Renal cortex interstitium (tissue), 11 donors: Measurements from ENCODE around the gene DAPK2. TPM values are rescaled to one million over a fixed set of nuclear protein-coding genes. Genes with fewer than 3 reads are reported as not detected.
"Not testable (repeated sequence)": the region's sequence is repeated elsewhere in the genome, so short reads cannot be mapped to it uniquely, and the experiment has no call there.

Source experiments
- DNase-seq, 11 donors: peaks; one replicate each; pipeline ENCODE4 v3.0.0-alpha.2; 2013; ENCODE audit warnings: low read depth in 9 of 11, low spot score in 4 of 11; ENCODE audit errors: extremely low read depth in 1 of 11
- polyA plus RNA-seq, 3 donors: library from polyadenylated mRNA; unstranded; fragments of 120-200 nt; gene quantifications; one replicate each; pipeline ENCODE4 v1.2.1, GENCODE V29; 2013; ENCODE audit not compliant: insufficient read length in 3 of 3

The DAPK2 gene
- polyA plus RNA-seq, 3 donors, result 5.8 to 6.4 (median 5.8) TPM

DNA sequence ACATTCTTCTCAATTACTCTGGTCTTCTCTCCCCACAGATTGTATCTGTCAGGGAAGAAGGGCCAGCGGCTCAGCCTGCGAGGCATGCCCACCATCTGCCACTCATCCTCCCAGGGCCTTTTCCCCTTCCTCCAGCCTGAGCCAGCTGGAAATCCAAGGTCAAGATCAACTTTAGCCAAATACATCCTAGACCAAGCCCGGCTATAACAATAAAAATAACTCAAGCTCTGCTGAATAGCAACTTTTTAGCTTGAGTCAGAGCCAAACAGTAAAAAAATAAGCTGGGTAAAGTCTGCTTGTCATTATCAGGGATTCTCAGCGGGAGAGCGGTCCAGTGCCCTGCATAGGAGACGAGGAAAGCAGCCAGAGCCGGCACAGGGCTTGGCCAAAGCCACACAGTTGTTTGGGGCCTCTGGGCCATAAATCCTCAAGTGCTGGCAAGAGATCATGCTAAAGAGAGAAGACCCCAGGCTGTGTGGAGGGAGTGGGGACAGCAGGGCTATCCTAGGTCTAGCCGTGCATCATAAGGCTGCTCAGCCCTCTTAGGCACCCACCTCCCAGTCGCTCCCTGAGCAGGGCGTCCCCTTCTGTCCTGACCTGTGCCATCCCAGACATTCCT, 136.4 kb downstream of the DAPK2 start:
- DNase-seq, result peak in 1 of 11 donors; percentile 46

DNA sequence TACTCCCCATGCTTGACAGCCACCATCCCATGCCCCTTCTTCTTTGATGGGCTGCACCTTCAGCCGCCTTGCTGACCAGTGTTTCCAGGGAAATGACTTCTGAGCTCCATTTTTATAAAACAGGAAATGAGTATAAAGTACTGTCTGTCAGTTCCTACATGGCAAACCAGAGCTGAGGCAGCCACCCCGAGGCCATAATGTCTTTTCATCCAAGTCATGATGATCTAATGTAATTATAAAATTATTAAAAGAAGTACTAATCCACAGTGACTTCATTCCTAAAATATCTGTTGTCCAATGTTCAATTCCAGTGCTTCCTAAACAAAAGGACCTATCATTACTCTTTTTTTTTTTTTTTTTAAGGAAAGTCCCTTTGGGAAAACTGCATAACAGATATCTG, 137.3 kb downstream of the DAPK2 start:
- no peak for DNase-seq

DNA sequence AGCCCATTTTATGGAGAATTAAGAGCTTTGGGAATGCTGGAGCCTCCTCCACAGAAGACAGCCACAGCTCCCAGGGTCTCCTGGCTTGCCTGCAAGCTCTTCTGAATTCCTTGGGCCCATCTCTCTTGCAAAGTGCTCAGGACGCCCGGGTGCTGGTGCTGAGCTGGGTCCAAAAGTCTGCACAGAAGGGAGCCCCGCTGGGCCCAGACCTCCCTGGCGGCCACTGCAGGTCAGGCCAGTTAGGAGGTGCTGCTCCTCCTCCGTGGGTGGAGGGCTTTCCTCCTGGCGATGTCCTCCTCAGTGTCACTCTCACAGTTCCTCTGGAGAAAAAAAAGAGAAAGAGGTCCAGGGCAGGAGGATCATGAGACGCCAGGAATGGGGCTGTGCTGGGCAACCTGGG, 138.0 kb downstream of the DAPK2 start:
- DNase-seq, result no peak

DNA sequence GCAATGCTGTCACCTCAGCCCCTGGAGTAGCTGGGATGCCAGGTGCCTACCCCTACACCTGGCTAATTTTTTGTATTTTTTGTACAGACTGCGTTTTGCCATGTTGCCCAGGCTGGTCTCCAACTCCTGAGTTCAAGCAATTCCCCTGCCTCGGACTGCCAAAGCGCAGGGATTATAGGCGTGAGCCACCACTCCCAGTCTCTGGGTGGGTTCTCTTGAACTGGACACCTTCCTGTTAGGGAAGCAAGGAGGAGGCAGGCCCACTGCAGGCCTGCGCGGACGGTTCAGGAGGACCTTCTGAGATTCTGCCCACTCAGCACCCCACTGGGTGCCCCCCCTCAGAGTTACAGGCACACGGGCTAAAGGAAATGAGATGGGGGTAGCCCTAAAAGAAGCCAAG, 138.8 kb downstream of the DAPK2 start:
- no peak for DNase-seq

DNA sequence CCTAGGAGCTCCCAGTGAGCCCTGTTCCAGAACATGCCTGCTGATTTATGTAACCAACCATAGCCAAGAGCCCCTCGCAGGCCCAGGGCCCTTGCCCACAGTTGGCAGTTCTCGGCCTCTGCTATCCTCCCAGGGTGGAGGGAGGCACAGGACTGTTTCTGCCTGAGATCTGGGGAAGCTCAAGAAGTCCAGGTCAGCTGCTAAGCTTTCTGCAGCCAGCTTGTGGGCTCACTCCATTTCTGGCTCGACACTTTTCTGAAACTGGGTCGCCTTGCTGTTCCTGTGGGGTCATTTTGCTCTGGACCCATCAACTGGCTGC, 140.1 kb downstream of the DAPK2 start:
- DNase-seq, result no peak

DNA sequence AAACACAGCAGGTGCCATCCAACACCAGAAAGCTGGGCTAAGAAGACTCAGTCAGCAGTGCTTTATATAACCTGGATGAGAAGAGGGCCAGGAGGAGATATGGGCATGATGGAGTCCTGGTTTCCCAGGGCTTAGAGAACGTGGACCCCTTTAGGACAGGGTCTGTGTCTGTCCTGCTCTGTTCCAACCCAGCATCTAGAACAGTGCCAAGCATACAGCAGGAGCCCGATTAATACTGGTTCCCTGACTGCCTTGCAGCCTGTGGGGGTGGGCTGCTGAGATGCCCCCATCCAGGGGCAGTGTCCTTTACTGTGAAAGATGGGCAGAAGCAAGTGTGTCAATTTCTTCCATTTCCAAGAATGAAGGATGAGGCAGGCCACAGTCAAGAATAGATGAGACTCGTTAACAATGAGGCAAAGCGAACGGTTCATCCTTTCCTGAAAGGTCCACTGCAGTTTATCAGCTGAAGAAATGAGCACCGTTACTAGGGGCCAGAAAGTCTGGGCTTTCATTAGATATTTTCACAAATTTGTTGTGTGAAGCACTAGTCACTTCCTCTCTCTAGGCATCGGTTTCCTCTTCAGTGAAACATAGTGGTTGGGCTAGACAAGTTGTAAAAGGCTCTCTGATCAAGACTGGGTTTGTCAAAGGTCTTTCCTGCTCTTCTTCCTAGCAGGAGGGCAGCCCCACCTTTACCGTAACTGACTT, 140.6 kb downstream of the DAPK2 start:
- no peak for DNase-seq

DNA sequence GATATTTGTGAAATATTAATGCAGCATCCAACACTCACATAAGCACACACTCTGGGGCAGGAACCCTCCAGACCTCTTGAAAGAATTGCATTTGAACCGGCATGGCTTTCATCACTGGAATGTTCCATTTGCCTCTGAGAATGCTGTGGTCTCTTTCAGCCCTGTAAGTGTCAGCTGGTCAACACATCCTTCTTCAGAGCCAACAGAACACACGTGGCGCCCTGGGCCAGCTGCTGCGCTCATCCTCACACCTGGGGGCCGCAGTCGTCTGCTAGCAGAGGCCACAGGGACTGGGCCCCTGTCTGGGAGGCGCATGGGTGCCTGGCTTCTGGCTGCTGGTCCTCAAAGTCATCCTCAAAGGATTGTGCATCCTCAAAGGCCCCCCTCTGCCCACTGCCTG, 141.2 kb downstream of the DAPK2 start:
- DNase-seq, result no peak

DNA sequence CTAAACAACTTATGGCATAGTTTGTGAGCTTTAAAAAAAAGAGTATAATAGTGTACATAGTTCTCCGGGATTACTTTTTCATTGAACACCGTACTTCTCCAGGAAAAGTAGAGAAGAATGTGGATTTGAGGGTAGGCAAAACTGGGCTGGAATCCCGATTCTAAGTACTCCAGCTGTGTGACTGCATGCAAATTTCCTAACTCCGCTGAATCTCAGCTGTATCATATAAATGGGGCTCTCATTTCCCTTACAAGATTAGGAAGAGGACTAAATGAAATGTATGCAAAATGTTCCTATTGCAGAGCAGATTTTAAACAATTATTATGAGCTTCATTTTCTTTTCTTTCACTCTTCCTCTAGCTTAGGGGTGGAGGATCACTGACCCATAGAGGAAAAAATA, 142.2 kb downstream of the DAPK2 start:
- DNase-seq, result no peak

DNA sequence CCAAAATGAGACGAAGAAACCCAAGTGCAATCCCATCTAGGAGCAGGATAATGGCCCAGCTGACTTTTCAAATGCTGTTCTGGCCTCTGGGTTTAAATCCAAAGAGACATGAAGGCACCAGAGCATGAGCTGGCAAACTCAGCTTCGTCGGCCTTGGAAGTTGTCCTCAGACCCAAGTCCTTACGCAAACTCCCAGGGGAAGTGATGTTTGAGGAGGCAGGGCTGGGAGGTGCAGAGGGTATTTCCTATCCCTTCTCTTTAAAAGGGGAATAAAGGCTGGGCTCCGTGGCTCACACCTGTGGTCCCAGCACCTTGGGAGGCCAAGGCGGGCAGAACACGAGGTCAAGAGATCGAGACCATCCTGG, 143.6 kb downstream of the DAPK2 start:
- DNase-seq, result no peak

DNA sequence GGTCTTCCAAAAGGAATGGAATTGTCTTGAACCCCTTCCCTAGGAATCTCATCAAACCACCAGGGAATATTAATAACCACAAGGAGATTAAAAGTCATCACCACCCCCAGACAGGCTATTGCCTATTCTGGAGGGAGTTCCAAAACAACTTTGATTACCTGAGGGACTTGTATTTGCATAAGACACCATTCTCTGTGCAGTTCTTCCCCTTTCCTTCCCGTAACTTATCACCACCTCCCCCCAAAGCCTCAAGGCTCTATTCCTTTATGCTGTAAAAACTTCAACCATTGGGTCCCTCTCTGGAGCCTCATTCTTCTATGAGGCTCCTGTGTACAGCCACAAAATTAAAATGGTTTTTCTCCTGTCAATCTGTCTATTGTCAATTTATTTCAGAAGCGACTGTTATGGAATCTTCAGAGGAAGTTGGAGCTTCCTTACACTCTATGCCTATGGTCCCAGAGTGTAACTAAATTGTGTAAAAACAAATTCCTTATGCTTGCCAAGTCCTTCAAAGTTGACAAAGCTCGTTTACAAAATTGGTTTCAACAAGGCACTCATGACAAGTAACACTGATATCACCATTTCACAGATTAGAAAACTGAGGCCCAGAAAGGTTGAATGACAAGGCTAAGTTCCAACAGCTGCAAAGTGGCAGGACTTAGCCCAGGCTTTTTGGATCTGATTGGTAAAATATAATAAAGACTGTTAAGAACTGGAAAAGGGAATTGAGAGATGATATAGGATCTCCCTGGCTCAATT, 144.2 kb downstream of the DAPK2 start:
- no peak for DNase-seq

DNA sequence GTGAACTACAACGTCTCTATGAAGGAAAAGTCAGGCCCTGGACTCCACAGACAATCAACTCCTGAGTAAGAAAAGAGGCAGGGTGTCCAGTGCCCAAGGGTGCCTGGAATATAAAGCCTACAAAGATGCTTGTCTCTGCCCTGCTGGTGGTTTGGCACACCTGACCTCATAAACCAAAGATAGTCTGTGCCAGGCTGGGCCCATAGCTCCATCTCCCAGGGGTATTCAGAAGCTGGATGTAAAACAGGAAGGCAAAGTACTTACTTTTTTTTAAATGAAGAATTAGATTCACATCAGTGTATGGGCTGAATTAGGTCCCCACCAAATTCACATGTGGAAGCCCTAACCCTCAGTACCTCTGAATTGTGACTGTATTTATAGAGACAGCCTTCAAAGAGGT, 146.0 kb downstream of the DAPK2 start:
- DNase-seq, result no peak

DNA sequence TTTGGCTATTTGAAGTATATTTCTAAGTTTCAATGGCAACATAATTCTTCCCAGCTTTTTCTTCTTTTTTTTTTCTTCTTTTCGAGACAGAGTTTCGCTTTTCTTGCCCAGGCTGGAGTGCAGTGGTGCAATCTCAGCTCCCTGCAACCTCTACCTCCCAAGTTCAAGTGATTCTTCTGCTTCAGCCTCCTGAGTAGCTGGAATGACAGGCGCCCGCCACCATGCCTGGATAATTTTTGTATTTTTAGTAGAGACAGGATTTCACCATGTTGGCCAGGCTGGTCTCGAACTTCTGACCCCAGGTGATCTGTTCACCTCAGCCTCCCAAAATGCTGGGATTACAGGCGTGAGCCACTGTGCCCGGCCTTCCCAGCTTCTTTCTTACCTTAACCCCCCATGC, 146.7 kb downstream of the DAPK2 start:
- not testable (repeated sequence) for DNase-seq

DNA sequence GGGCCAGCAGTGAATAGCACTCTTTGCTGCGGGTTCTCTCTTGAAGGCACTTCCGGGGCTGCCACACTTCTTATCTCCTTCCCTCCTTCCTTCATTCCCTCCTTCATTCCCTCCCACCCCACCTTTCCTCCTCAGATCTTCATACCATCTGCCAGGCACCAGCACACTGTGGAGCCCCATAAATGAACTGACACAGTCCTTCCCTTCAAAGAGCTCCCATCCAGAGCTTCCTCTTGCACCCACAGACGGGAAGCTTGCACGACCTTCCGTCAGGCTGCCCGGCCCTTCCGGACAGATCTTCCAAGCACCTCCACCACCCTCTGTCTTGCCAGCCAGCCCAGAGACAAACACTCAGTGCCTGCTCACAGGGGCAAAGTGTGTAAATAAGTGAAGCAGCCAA, 147.1 kb downstream of the DAPK2 start:
- no peak for DNase-seq

DNA sequence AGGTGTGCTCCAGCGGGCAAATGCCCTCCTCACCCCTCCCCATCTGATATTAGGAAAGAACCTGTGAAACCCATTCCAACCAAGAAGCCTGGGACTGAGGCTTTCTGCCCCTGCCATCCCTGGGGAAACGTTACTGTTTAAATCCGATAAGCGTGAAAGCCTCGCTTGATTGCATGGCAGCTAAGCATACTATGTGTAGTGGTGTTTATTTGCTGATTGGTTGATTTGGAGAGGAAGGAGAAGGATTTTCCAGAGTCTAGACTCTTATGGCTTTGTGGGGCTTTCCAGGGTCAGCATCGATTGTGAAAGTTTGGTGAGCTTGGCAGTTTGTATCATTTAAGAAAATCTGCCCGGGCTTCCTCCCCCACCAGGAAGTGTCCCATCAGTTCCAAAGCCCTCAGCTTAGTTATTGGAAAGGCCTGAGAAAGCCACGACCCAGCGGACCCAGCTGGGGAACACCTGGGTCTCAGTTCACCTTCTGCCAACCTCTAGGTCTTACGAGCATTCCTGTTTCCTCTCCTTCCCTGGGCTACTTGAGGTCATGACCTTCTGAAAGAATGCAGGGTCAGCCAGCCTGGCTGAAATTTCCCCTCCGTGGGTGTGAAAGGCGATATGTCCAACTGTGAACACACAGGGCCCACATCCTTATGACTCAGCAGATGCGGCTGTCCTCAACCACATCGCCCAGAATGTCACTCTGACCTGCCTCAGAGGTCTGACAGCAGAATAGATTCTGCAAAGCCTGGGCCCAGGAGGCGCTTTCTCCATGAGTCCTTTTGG, 149.8 kb downstream of the DAPK2 start:
- DNase-seq, result peak in 1 of 11 donors; percentile 31

DNA sequence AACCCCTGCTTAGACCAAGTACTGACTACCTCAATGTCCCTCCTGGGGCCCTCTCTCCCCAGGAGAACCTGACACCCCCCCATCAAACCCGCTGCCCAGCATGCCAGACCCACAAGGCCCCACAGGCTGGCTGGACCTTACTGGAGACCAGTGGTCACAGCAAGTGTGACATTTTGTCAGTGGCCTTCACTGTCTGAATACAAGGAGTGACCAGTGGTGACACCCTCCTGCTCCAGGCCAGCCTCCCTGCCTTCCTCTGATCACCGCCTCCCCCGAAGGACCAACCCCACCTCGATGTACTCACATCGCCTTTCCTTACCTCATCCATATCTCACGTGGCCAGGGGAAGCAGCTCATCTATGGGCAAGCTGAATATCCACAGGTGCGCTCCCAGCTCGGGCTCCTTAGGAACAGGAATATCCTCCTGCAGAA, 150.5 kb downstream of the DAPK2 start:
- no peak for DNase-seq

DNA sequence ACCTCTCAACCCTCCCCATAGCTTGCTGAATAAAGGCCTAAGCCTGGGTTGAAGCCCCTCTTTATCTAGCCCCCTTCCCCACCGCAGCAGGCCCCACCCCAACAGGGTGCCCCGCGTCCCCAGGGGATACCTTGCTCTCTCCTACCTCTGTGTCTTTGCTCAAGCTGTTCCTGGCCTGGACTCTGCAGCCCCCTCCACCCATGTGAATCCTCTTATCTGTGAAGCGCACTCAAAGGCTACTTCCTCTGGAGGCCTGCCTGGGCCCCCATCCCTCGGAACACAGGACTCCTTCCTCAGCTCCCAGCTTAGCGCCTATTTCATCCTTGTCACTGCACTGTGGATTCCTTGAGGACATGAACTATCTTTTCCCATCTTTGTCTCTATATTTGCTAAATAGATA, 151.1 kb downstream of the DAPK2 start:
- DNase-seq, result no peak

DNA sequence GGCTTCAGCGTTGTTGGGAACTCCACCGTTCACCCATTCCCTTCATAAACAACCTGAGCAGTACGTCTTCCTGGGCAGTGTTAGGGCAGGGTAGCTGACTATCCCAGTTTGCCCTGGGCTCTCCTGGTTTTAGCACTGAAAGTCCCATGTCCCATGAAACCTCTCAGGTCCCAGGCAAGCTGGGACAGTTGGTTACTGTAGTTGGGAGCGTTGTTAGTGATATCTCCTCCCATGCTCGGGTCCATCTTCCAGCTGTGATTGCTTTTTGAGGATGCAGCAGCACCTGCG, 151.7 kb downstream of the DAPK2 start:
- DNase-seq, result no peak

DNA sequence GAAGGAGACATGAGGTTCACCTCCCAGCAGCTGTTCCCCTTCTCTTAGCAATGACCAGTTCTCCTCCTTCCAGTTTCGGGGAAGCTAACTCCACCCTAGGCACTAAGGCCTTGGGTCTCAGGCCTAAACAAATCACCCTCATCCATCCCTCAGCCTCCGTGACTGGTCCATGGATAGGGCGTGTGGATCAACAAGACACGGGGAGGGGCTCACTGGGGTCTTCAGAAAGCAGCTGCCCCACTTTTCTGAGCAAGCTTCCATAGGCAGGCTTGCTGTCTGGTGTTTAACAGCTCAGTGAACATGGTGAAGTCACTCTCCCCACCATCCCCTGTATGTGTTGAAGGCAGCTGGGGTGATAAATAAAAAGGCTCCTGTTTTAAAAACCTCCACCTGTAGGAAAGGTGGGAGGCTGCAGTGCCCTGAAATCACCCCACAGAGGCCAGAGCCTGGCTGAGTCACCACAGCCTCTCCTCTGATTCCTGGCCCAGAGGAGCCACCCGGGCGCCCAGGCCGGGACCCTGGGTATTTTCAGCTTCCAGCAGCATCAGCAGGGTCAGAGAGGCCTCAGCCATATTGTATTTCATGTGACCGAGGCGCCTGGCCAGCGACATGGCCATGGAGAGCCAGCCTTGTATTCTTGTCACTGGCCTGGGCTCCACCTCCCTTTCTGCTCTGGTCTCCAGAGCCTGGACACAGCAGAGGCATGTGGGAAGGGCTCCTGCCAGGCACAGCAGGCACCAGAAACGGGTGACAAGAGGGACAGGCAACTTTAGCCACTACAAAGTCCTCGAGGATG, 152.2 kb downstream of the DAPK2 start:
- no peak for DNase-seq

DNA sequence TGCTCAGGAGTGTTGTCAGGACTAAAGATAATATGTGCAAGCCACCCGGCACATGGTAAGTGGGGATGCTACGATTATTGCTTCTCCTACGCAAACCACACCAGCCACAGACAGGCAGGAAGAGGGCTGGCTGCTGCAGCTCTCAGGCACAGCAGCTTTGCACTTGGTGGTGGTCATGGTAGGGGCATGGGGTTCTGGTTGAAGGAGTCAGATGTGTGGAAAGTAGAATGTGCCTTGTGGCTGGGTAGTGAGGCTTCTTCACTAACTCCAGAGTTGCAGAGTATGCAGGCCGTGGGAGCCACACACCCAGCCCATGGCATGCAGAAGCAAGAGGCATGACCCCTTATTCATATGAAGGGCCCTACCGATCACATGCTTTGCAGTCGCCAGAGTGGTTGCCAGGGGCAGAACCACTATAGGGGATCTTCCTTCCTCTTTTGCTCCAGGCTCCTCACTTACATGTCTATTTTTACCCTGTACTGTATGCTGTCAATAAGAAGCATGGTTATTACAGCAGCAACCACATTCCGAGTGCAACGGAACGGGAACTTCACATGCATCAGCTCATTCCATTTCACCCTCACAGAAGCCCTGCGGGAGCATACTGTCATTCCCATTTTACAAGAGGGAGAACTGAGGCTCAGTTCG, 153.4 kb downstream of the DAPK2 start:
- no peak for DNase-seq
